ENCODE results near the gene ARAP2. TPM values are rescaled to one million over a fixed set of nuclear protein-coding genes. Genes with fewer than 3 reads are reported as not detected.

The ARAP2 gene
- total RNA-seq, 1 experiment from 2014 or later, result 5.5 TPM

- ATAC-seq, result no peak
- DNase-seq (ENCODE audit: low read depth, low spot score), result no peak
- CTCF ChIA-PET, result no interaction called here
- intact Hi-C loops (cut with micrococcal nuclease; ENCODE audit: unreplicated experiment) (no loop called here), in situ Hi-C loops (cut with HindIII; ENCODE audit: low pct_unique_long_range_greater_than_20kb, low sequenced_read_pairs) (no loop called here)
- POLR2A ChIA-PET, result no interaction called here
- Histone ChIP-seq H3K36me3 (ENCODE audit: control insufficient read depth, insufficient read depth, low read length) (no peaks in the 10 kb centered on the region; the same call in 1 of the 2 replicates), H3K27ac (ENCODE audit: low read length) (no peak overlapping the region), H3K4me1 (ENCODE audit: control insufficient read depth, insufficient read depth, low read length) (no peaks in the 10 kb centered on the region), H3K4me3 (ENCODE audit: low read depth in 2 of 2, low read length in 2 of 2) (no peak overlapping the region), H3K9me3 (ENCODE audit: control insufficient read depth, insufficient read depth, low read depth, low read length) (no peaks in the 10 kb centered on the region), H3K27me3 (ENCODE audit: control insufficient read depth, insufficient read depth, low read length) (no peaks in the 10 kb centered on the region)
- BruUV-seq (replicated peaks), result no TSS peak
- TF ChIP-seq CTCF (IDR thresholded peaks at IDR 0.05) (peak; percentile 11; the same call in 1 of the 2 replicates), POLR2AphosphoS5 (IDR thresholded peaks at IDR 0.05; ENCODE audit: low read depth, low read length) (no peak)
Measured at GRCh38 chr4:36159208-36159607, 85.1 kb downstream of the ARAP2 start.

GRCh38 chr4:36152735-36153134 lies 91.6 kb downstream of the ARAP2 start:
- no peak overlapping the region for H3K4me3 ChIP-seq (ENCODE audit: low read depth in 2 of 2, low read length in 2 of 2)
- BruUV-seq (replicated peaks), result no TSS peak
- TF ChIP-seq TCF7L2 (IDR thresholded peaks at IDR 0.05; ENCODE audit: low read depth, low read length), result no peak
- TF ChIP-seq SIN3A (IDR thresholded peaks at IDR 0.05; ENCODE audit: borderline replicate concordance, insufficient read depth, low read depth, low read length), result no peak
- no peak for TF ChIP-seq CTCF (IDR thresholded peaks at IDR 0.05)
- no peak for TF ChIP-seq REST (IDR thresholded peaks at IDR 0.05; ENCODE audit: insufficient read depth in 1 of 2, low read depth in 2 of 2, low read length in 1 of 2)
- no peak for TF ChIP-seq POLR2AphosphoS5 (IDR thresholded peaks at IDR 0.05; ENCODE audit: low read depth, low read length)
- no peaks in the 10 kb centered on the region for H3K9me3 ChIP-seq (ENCODE audit: control insufficient read depth, insufficient read depth, low read depth, low read length)
- POLR2A ChIA-PET, result no interaction called here
- DNase-seq (ENCODE audit: low read depth, low spot score) (no peak), ATAC-seq (no peak)
- no peaks in the 10 kb centered on the region for H3K4me1 ChIP-seq (ENCODE audit: control insufficient read depth, insufficient read depth, low read length)
- in situ Hi-C loops (cut with HindIII; ENCODE audit: low pct_unique_long_range_greater_than_20kb, low sequenced_read_pairs) (no loop called here), intact Hi-C loops (cut with micrococcal nuclease; ENCODE audit: unreplicated experiment) (no loop called here)
- no peaks in the 10 kb centered on the region for H3K27me3 ChIP-seq (ENCODE audit: control insufficient read depth, insufficient read depth, low read length)
- H3K36me3 ChIP-seq (ENCODE audit: control insufficient read depth, insufficient read depth, low read length), result no peaks in the 10 kb centered on the region
- CTCF ChIA-PET, result no interaction called here
- no peak overlapping the region for H3K27ac ChIP-seq (ENCODE audit: low read length)

DNA sequence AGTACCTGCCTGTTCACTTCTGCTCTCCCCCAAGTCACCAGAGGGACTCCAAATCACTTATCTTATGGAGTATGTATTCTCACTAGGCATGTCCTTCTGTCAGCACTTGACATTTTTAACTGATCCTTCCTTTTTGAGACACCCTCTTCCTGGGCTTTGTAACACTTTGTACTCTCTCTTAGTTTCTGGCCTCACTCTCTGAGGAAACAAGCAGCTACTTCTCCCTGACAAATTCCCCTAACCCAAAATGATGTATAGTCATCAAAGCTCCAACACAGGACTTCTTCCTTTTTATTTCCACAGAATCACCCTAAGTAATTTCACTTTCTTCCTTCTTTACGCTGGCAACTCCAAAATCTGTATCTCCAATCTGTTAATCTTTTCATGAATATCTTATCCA lies 101.8 kb downstream of the ARAP2 start:
- Histone ChIP-seq H3K9me3 (ENCODE audit: control insufficient read depth, insufficient read depth, low read depth, low read length) (no peaks in the 10 kb centered on the region), H3K27me3 (ENCODE audit: control insufficient read depth, insufficient read depth, low read length) (no peaks in the 10 kb centered on the region), H3K27ac (ENCODE audit: low read length) (no peak overlapping the region), H3K4me1 (ENCODE audit: control insufficient read depth, insufficient read depth, low read length) (no peaks in the 10 kb centered on the region), H3K4me3 (ENCODE audit: low read depth in 2 of 2, low read length in 2 of 2) (no peak overlapping the region), H3K36me3 (ENCODE audit: control insufficient read depth, insufficient read depth, low read length) (no peaks in the 10 kb centered on the region)
- no TSS peak for BruUV-seq (replicated peaks)
- DNase-seq (ENCODE audit: low read depth, low spot score) (no peak), ATAC-seq (no peak)
- POLR2A ChIA-PET, result no interaction called here
- intact Hi-C loops (cut with micrococcal nuclease; ENCODE audit: unreplicated experiment), result no loop called here
- no peak for TF ChIP-seq CTCF (IDR thresholded peaks at IDR 0.05)
- no peak for TF ChIP-seq TCF7L2 (IDR thresholded peaks at IDR 0.05; ENCODE audit: low read depth, low read length)
- no peak for TF ChIP-seq REST (IDR thresholded peaks at IDR 0.05; ENCODE audit: insufficient read depth in 1 of 2, low read depth in 2 of 2, low read length in 1 of 2)
- no peak for TF ChIP-seq POLR2AphosphoS5 (IDR thresholded peaks at IDR 0.05; ENCODE audit: low read depth, low read length)
- TF ChIP-seq SIN3A (IDR thresholded peaks at IDR 0.05; ENCODE audit: borderline replicate concordance, insufficient read depth, low read depth, low read length), result no peak
- CTCF ChIA-PET, result no interaction called here
- in situ Hi-C loops (cut with HindIII; ENCODE audit: low pct_unique_long_range_greater_than_20kb, low sequenced_read_pairs), result no loop called here

Measured in Panc1 (cell line).